SK-N-SH (cell line): Measurements from ENCODE around the gene USP34.

Experiments
- CHD2 ChIP-seq: fragments of 150-350 bp; IDR thresholded peaks from 2 replicates; pipeline ENCODE4 v1.6.1; 2018; ENCODE audit warnings: low read length; ENCODE audit not compliant: partially characterized antibody
- JUND ChIP-seq: IDR thresholded peaks from 2 replicates; pipeline ENCODE4 v1.4.0; 2012
- RCOR1 ChIP-seq: fragments of 150-350 bp; IDR thresholded peaks from 2 replicates; pipeline ENCODE4 v1.6.1; 2017; ENCODE audit warnings: antibody characterized with exemption, low read length
- SMC3 ChIP-seq: IDR thresholded peaks from 2 replicates; pipeline ENCODE4 v1.6.1; 2012; ENCODE audit warnings: low read depth, low read length, improper control_type of control experiment
- TAF1 ChIP-seq: IDR thresholded peaks from 2 replicates; pipeline ENCODE4 v1.6.1; 2012; ENCODE audit warnings: low read depth, mild to moderate bottlenecking, low read length, moderate library complexity, borderline replicate concordance
- TEAD4 ChIP-seq: IDR thresholded peaks from 2 replicates; pipeline ENCODE4 v1.4.0; 2012; ENCODE audit warnings: mild to moderate bottlenecking, borderline replicate concordance; ENCODE audit not compliant: insufficient read depth
- YY1 ChIP-seq: IDR thresholded peaks from 2 replicates; pipeline ENCODE4 v1.4.0; 2012; ENCODE audit warnings: low read depth, mild to moderate bottlenecking
- ZBTB33 ChIP-seq: IDR thresholded peaks from 2 replicates; pipeline ENCODE4 v1.4.0; 2012; ENCODE audit warnings: low read depth, borderline replicate concordance

- TF ChIP-seq SMC3 (no peak), RCOR1 (no peak), YY1 (no peak), TAF1 (no peak), ZBTB33 (no peak), TEAD4 (no peak), CHD2 (no peak), JUND (no peak)
Observed at GRCh38 chr2:61419570-61419969, 51.3 kb downstream of the USP34 start.
